Measurements from ENCODE around the gene SAMD3. TPM values are rescaled to one million over a fixed set of nuclear protein-coding genes. Genes with fewer than 3 reads are reported as not detected.

The SAMD3 gene
- total and polyA plus RNA-seq, 2 of the 13 experiments (the other 11 are each of a cell fraction or from before 2014, with no cell fraction given): not detected

DNA sequence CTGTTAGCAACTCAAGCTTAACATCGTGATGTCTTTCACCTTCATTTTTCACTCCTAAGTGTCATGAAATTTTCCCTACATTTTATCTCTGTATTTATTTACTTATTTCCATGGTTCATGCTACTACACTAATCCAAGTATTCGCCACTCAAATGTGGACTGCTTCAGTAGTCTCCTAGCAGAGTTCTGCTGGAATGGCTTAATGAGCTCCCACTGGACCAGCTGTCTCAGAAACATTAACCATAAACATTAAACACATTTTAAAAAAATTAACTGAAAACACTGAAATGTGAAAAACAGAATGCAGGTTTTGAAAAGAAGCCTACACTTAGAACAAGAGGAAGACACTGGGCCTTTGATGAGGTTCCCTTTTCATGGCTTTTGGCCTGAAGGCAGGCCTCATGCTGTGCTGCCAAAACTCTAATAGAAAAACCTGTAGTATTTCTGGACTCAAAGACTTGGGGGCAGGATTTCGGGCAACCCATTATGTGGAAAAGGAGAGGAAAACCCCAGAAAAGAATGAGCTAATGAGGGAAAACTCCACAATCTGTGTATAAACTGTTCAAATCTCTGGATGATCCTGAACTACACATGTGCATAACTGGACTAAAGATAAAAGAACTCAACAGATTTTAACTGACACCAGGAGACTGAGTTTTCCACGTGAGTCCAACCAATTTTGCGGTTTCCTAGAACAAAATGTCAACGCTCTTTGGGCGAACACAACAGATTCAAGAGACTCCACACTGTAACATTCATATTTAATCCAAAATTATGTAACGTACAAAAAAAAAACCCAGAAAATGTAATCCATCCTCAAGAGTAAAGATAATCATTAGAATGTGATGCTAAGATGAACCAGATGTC, 33.0 kb downstream of the SAMD3 start:
- POLR2A ChIA-PET: no interaction called here

More for the DNA sequence above, 33.0 kb downstream of the SAMD3 start:
- TF ChIP-seq ZNF674 (CRISPR knock-in tag; IDR thresholded peaks at IDR 0.05; ENCODE audit: low read depth) (no peak), PAX8 (CRISPR knock-in tag; IDR thresholded peaks at IDR 0.05; ENCODE audit: borderline replicate concordance) (no peak), ZBTB20 (CRISPR knock-in tag; IDR thresholded peaks at IDR 0.05; ENCODE audit: borderline replicate concordance, low read depth) (no peak), NFE2L2 (IDR thresholded peaks at IDR 0.05; ENCODE audit: low read length) (no peak), ZNF557 (CRISPR knock-in tag; IDR thresholded peaks at IDR 0.05) (no peak), ZNF205 (CRISPR knock-in tag; IDR thresholded peaks at IDR 0.05) (no peak), BCL6 (CRISPR knock-in tag; IDR thresholded peaks at IDR 0.05) (no peak), KDM6A (CRISPR knock-in tag; IDR thresholded peaks at IDR 0.05; ENCODE audit: low read depth) (no peak), FOXA1 (IDR thresholded peaks at IDR 0.05) (no peak), FOXA1 (CRISPR knock-in tag; IDR thresholded peaks at IDR 0.05) (no peak)
- TF ChIP-seq, protein P1, sequence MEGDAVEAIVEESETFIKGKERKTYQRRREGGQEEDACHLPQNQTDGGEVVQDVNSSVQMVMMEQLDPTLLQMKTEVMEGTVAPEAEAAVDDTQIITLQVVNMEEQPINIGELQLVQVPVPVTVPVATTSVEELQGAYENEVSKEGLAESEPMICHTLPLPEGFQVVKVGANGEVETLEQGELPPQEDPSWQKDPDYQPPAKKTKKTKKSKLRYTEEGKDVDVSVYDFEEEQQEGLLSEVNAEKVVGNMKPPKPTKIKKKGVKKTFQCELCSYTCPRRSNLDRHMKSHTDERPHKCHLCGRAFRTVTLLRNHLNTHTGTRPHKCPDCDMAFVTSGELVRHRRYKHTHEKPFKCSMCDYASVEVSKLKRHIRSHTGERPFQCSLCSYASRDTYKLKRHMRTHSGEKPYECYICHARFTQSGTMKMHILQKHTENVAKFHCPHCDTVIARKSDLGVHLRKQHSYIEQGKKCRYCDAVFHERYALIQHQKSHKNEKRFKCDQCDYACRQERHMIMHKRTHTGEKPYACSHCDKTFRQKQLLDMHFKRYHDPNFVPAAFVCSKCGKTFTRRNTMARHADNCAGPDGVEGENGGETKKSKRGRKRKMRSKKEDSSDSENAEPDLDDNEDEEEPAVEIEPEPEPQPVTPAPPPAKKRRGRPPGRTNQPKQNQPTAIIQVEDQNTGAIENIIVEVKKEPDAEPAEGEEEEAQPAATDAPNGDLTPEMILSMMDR (CRISPR knock-in tag; IDR thresholded peaks at IDR 0.05): no peak
- TF ChIP-seq, protein P2, sequence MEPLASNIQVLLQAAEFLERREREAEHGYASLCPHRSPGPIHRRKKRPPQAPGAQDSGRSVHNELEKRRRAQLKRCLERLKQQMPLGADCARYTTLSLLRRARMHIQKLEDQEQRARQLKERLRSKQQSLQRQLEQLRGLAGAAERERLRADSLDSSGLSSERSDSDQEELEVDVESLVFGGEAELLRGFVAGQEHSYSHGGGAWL (CRISPR knock-in tag; IDR thresholded peaks at IDR 0.05): no peak
- TF ChIP-seq, protein P3, sequence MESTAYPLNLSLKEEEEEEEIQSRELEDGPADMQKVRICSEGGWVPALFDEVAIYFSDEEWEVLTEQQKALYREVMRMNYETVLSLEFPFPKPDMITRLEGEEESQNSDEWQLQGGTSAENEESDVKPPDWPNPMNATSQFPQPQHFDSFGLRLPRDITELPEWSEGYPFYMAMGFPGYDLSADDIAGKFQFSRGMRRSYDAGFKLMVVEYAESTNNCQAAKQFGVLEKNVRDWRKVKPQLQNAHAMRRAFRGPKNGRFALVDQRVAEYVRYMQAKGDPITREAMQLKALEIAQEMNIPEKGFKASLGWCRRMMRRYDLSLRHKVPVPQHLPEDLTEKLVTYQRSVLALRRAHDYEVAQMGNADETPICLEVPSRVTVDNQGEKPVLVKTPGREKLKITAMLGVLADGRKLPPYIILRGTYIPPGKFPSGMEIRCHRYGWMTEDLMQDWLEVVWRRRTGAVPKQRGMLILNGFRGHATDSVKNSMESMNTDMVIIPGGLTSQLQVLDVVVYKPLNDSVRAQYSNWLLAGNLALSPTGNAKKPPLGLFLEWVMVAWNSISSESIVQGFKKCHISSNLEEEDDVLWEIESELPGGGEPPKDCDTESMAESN (CRISPR knock-in tag; conservative IDR thresholded peaks at IDR 0.05): no peak
- FAIRE-seq (no peak), ATAC-seq (no peak), DNase-seq (ENCODE audit: low spot score) (no peak)
- intact Hi-C loops (cut with micrococcal nuclease; ENCODE audit: unreplicated experiment): no loop called here
- Histone ChIP-seq H4K20me1 (ENCODE audit: insufficient read depth, low read length) (no peaks in the 10 kb centered on the region), H2AFZ (ENCODE audit: low read length) (no peak overlapping the region), H3K27me3 (ENCODE audit: control insufficient read depth in 1 of 2, insufficient read depth in 2 of 2, low read length in 2 of 2) (peaks cover 2 to 13% of the 10 kb centered on the region in 2 experiments; a peak in 3 of 5 replicates), H3K4me3 (replicated peaks in 1 of 3; ENCODE audit: insufficient read depth in 1 of 3, low read depth in 2 of 3, low read length in 3 of 3) (no peak overlapping the region), H3K27ac (ENCODE audit: extremely low read length, insufficient read depth, low read length) (no peak overlapping the region), H3K4me2 (ENCODE audit: low read depth, low read length) (no peak overlapping the region), H3K9me3 (ENCODE audit: low read length) (no peaks in the 10 kb centered on the region), H3K79me2 (ENCODE audit: insufficient read depth, low read length) (no peaks in the 10 kb centered on the region), H3K36me3 (replicated peaks in 1 of 2; ENCODE audit: control insufficient read depth in 1 of 2, insufficient read depth in 2 of 2, low read length in 2 of 2) (no peaks in the 10 kb centered on the region), H3K9ac (ENCODE audit: insufficient read depth, low read depth, low read length) (no peak overlapping the region), H3K4me1 (ENCODE audit: insufficient read depth, low read length) (no peaks in the 10 kb centered on the region)
- BruUV-seq (replicated peaks): no TSS peak
- CTCF ChIA-PET (ENCODE audit: low intra/inter-chr PET ratio, low total read pairs): no interaction called here
- in situ Hi-C loops (cut with HindIII; ENCODE audit: extremely low pct_ligation_motif_present, low pct_unique_long_range_greater_than_20kb): no loop called here
- WGBS (ENCODE audit: low lambda C conversion rate): 16% methylated on average over 8 of the region's 8 CpGs
